Activated T-cell treated with anti-CD3 and anti-CD28 coated beads, Interleukin-2, amount 50 U/mL, for 48 hours (primary cell): Measurements from ENCODE around the gene TEX22.

Experiments used
- DNase-seq, 2 experiments: peaks; one replicate each; pipeline ENCODE4 v3.0.0-alpha.2; 2020

The TEX22 gene

GRCh38 chr14:105444859-105445258, 46.5 kb downstream of the TEX22 start:
- no peak for DNase-seq

DNA sequence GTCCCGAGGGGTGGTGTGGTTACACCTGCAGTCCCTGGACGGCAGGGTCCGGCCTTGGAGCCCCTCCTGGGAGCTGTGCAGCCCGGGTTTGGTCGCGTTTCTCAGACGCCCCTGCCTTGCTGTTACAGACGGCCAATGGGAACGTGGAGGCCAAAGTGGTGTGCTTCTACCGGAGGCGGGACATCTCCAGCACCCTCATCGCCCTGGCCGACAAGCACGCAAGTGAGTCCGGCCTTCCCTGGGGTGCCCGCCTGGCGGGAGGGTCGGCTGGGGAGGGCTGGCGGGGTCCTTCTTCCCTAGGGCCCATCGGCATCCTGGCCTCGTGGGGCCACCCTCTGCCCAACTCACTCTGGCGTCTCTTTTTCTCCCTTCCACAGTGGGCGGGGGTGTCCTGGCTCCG, 47.0 kb downstream of the TEX22 start:
- no peak for DNase-seq

DNA sequence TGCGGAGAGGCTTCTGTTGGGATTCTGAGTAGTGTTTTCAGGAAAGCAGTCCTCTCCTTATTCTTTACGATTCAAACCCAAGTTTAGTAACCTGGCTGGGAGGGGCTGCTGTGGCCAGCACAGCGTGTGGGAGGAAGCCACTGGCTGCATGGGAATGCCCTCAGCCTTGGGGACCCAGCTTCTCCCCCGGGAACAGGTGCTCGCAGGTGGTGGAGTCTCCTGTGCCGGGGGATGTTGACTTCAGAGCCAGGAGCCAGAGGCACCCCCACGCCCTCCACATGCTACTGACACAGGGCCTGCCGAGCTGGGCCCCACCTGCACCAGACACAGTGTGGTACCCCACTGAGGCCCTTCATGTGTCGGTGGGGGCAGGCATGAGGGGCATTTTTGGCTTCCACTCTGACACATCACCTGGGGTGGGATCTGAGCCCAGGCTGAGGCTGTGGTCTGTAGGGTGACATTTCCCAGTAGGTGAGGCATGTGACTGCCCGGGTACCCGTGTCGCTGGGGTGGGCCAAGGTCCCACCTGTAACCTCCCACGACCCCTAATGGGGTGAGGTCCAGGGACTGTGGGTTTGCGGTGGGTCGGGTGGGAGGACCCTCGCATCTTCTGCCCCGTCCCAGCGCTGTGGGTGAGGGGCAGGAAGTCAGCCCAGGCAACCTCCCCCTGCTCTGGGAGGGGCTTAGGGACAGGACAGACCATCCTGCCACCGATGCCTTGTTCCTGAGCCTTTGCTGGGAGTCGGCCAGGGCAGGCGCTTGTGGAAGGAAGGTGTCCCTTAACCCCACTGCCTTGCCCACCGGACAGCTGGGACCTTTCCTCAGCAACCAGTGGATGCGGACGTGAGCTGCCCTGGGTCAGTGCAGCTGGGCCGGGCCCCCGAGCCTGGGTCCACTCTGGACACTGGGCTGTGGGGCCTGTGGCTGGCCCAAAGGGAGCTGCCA, 47.8 kb downstream of the TEX22 start:
- no peak for DNase-seq

DNA sequence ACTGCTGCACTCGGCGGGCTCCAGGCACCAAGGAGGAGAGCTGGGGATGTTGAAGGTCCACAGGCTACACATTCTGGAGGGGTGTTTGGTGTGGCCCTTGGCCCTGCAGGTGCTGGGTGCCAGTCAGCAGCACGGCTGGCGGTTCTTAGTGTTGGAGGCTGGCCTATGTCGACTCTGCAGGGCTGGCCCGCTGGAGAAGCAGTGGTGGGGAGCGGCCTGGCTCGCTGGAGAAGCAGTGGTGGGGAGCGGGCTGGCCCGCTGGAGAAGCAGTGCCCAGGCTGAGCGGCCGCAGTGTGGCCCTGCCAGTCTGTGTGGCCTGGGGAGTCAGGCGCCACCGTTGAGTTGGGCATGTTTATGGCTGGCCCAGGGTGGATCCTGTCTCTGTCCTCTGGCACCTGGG, 48.6 kb downstream of the TEX22 start:
- no peak for DNase-seq

DNA sequence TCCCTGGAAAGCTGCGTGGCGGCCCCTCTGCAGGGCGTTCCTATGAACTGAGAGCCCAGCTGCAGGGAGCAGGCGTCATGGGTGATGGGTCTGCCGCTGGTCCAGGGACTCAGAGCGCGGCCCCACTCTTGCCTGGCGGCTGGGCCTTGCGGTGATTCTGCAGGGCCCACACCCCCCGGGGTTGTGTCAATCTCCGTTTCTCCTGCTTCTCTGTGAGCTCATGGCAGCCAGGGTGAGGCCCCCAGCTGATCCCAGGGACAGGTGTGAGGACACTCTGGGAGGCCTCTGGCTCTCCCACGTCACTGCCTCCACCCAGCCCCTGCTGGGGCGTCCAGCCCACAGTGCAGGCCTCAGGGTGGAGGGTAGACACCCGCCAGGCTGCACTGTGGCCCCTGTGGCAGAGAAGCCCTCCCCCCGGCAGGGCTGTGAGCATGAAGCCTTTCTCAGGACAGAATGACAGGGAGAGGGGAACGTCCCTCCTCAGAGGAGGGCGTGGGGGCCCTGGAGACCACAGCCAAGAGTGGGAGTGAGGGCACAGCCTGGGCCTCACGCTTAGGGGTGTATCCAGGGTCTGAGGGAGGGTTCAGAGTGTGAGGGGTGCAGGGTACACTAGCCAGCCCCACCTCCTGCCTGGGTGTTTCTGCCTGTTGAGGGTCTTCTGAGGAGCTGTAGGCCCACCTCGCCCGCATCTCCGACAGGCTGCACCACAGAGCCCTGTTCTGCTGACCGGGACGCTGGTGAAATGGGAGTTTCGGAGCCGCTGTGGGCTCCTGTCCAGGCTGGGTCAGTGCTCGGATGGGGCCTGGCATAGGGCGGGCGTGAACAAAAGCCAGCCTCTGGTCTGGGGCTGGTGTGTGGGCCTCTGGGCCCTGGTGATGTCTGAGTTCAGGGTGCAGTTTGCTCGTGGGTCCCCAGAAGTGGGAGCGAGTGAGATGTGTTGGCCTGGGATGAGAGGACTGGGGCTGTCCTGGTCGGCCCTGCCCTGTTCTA, 49.6 kb downstream of the TEX22 start:
- DNase-seq: no peak

GRCh38 chr14:105448706-105449111, 50.4 kb downstream of the TEX22 start:
- peak; percentile 73 to 80 for DNase-seq

GRCh38 chr14:105449276-105450122, 51.2 kb downstream of the TEX22 start:
- DNase-seq: no peak

- no peak for DNase-seq
These were observed 51.8 kb downstream of the TEX22 start for GRCh38 chr14:105450123-105450505.

DNA sequence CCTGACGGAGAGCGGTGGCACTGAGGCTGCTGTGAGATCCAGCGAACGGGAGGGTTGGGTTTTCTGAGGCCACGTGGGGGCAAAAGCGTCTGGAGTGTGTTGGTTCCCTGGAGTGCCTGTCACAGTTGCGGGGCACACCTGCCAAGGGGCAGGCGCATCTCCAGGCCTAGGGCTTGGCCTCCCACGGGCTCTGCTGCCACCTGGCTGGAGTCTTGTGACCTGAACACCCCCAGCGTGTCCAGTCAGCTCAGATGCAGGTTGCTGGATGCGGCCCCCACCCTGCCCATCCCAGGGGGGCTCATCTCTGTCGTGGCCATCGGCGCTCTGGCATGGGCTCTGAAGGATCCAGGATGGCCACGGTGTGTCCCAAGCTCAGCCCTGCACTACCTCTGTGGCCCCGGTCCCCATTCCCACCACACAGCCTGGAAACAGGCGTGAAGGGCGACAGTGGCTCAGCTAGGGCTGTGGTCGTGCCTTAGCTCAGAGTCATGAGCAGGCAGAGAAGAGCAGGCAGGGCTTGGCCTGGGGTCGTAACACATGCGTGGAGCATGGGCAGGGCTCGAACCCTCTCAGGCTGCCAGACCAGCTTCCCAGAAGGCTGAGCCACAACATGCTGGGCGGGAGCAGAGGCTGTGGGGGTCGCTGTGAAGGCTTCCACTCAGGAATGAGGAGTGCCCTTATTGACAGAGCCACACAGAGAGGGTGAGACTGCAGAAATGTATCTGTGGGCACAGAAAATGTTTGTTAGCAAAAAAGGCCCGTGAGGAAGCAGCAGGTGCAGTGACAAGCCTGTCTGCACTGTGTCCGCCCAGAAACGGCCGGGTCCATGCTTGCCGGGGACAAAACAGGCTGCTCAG, 52.8 kb downstream of the TEX22 start:
- DNase-seq: no peak

- no peak for DNase-seq
These were observed 54.6 kb downstream of the TEX22 start for GRCh38 chr14:105452963-105453362.

DNA sequence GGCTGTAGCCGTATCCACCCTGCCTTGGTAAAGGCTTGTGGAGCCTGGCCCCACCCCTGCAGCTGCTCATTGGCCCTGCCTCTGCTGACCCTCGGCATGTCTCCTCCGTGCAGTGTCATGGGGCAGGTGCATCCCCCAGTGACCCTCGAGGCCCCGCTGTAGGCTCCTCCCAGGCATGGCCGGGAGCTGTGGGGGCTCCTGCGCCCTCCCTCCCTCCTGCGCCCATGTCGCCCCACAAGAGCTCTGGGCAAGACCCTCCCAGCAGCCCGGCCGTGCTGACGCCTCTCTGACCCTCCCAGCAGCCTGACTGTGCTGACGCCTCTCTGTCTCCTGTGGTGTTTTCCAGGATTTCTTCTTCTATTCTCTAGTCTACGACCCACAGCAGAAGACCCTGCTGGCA, 55.5 kb downstream of the TEX22 start:
- no peak for DNase-seq

DNA sequence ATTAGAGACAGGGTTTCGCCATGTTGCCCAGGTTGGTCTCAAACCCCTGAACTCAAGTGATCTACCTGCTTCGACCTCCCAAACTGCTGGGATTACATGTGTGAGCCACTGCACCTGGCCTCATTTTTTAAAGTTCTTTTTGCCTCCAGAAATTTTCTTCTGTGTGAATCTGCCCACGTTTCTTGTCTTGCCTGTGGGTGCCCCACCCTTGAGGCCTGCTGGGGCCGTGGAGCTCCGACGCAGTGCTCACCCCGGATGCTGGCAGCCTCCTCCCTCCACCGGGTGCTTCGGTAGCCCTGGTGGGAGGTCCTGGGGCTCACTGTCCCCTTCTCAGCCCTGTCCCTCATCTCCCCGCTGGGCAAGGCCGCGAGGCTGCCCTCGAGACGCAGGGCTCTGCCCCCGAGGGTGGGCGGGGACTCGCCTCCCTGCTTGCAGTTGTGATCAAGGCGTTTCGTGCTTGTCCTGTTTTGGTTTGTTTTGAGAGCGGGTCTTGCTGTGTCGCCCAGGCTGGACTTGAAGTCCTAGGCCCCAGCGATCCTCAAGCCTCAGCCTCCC, 56.8 kb downstream of the TEX22 start:
- no peak for DNase-seq

GRCh38 chr14:105455766-105456660, 57.7 kb downstream of the TEX22 start:
- DNase-seq: no peak

- no peak for DNase-seq
These were observed 58.6 kb downstream of the TEX22 start for GRCh38 chr14:105456736-105457617.

DNA sequence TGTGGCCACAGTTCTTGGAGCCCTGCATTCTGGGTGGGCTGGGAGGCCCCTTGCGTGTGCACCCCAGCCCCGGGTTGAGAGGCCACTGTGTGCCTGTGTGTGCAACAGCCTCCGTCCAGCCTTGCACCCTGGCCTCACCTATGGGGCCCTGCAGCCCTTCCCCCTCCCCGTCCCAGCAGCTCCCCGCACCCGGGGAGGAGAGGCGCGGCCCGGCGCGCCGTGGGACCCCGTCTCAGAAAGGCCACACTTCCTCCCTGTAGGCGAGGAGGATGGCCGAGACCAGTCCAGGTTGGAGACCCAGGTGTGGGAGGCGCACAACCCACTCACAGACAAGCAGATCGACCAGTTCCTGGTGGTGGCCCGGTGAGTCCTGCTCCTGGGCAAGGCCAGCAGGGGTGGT, 59.7 kb downstream of the TEX22 start:
- no peak for DNase-seq

- DNase-seq: no peak
These were observed 60.2 kb downstream of the TEX22 start for GRCh38 chr14:105458571-105458970.

DNA sequence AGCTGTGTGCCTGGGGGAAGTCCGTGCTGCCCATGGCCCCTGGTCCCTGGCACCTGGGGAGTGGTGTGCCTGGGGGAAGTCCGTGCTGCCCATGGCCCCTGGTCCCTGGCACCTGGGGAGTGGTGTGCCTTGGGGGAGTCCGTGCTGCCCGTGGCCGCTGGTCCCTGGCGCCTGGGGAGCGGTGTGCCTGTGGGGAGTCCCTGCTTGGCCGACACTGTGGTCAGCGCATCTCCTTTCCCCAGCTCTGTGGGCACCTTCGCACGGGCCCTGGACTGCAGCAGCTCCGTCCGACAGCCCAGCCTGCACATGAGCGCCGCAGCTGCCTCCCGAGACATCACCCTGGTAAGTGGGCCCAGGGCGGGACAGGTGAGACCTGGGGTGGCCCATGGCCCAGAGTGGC, 61.8 kb downstream of the TEX22 start:
- no peak for DNase-seq

- no peak for DNase-seq
These were observed 62.3 kb downstream of the TEX22 start for GRCh38 chr14:105460616-105461015.

DNA sequence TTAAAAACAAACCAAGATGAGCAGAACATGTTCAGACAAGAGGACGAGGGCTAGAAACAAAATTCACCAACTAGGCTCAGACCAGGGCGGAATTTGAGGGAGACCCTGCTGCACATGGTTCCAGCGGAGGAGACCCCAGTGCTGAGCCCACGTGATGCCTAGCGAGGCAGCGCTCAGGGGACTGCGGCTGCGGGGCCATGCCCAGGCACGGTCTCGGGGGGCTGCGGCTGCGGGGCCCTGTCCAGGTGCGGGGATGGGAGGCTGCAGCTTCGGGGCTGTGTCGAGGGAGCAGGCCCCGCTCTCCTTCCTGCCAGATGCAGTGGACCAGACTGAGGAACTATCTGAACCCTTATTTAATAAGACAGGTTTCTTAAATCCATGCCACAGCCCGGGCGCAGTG, 63.6 kb downstream of the TEX22 start:
- DNase-seq: no peak
